Lower leg skin (tissue), 4 donors: ENCODE data around the gene STEAP1B. TPM values are rescaled to one million over a fixed set of nuclear protein-coding genes. Genes with fewer than 3 reads are reported as not detected.

Experiments
- DNase-seq, 2 donors: peaks; one replicate each; pipeline ENCODE4 v3.0.0-alpha.2; 2019; ENCODE audit warnings: low spot score in 2 of 2
- H3K4me3 ChIP-seq: fragments of 200-600 bp; sonication (generic); 2 replicates; pipeline ENCODE4 v1.5.1; 2017; ENCODE audit warnings: mild to moderate bottlenecking, low read depth; ENCODE audit not compliant: poor library complexity, severe bottlenecking
- POLR2A ChIP-seq, 2 donors: fragments of 450-650 bp; IDR thresholded peaks; one replicate each; pipeline ENCODE4 v1.6.1; 2016 to 2017; ENCODE audit warnings: antibody characterized with exemption in 2 of 2, mild to moderate bottlenecking in 1 of 2, moderate library complexity in 1 of 2
- WGBS, 2 donors: methylation state at CpG; one replicate each; pipeline ENCODE4 v1.1.5; 2018; 5-methylcytosine and 5-hydroxymethylcytosine counted together
- intact Hi-C: fragments of 100-400 bp; cut with DNase I; formaldehyde crosslinking; loops from one replicate; pipeline ENCODE4 v1.15.0; 2023; ENCODE audit warnings: low total_unique reads
- total RNA-seq, 4 donors: library from RNA; depleted of rRNA; stranded (reverse); fragments of >200 nt; gene quantifications; one replicate each; pipeline ENCODE4 v1.1.0, GENCODE V29; 2016
- TF ChIP-seq, protein P1 (sequence below), 3 donors: fragments of 450-650 bp; IDR thresholded peaks; one replicate each; pipeline ENCODE4 v1.5.1; 2016; ENCODE audit warnings: antibody characterized with exemption in 3 of 3, mild to moderate bottlenecking in 3 of 3, moderate library complexity in 2 of 3

The STEAP1B gene
- total RNA-seq, 4 donors from 2014 or later = 0.29 to 1.4 TPM; not detected in 2

DNA sequence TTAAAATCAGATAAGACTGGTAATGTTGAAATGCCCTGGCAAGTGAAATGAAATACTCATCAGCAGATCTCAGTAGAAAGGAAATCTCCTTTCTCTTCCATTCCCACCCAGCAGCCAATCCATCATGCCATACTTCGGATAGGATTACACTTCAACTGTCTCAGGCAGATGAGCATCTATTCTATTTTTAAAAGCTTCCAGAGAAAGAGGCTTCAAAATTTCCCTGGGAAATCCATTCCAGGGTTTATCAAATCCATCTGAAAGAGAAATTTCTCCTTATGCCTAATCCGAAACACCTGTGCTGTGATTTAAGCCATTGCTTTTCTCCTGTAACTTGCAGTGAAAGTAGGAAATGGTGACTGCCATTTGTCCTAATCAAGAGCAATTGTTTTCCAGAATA is 82.6 kb downstream of the STEAP1B start:
- 53 to 56% methylated on average over 2 of the region's 2 CpGs for WGBS, 2 donors
- H3K4me3 ChIP-seq = no peak overlapping the region
- DNase-seq = no peak
- intact Hi-C loops = no loop called here
- TF ChIP-seq, protein P1, sequence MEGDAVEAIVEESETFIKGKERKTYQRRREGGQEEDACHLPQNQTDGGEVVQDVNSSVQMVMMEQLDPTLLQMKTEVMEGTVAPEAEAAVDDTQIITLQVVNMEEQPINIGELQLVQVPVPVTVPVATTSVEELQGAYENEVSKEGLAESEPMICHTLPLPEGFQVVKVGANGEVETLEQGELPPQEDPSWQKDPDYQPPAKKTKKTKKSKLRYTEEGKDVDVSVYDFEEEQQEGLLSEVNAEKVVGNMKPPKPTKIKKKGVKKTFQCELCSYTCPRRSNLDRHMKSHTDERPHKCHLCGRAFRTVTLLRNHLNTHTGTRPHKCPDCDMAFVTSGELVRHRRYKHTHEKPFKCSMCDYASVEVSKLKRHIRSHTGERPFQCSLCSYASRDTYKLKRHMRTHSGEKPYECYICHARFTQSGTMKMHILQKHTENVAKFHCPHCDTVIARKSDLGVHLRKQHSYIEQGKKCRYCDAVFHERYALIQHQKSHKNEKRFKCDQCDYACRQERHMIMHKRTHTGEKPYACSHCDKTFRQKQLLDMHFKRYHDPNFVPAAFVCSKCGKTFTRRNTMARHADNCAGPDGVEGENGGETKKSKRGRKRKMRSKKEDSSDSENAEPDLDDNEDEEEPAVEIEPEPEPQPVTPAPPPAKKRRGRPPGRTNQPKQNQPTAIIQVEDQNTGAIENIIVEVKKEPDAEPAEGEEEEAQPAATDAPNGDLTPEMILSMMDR (IDR thresholded peaks at IDR 0.05) = no peak
- TF ChIP-seq POLR2A (IDR thresholded peaks at IDR 0.05) = no peak

DNA sequence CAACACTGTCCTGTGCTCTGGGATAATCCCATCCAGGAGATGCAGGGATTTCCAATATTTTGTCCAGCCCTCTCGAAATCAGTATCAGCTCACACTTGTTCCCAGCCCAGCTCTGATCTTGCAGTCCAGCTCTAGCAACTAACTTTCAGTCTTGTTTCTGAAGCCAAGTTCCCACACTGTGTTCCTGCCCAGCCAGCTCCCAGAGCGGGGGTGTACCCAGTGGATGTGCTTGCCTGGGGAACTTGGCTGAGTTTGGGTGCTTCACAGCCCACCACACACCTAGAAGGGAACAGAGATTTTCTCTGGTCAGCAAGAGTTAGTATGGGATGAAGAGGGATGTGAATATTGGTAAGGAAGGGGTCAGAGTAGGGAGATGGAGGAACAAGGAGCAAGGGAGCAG is 85.6 kb downstream of the STEAP1B start:
- no peak overlapping the region for H3K4me3 ChIP-seq
- WGBS, 2 donors = 95 to 98% methylated on average over 2 of the region's 2 CpGs
- TF ChIP-seq, protein P1 (IDR thresholded peaks at IDR 0.05) = no peak
- no peak for TF ChIP-seq POLR2A (IDR thresholded peaks at IDR 0.05)
- DNase-seq = no peak
- intact Hi-C loops = no loop called here

DNA sequence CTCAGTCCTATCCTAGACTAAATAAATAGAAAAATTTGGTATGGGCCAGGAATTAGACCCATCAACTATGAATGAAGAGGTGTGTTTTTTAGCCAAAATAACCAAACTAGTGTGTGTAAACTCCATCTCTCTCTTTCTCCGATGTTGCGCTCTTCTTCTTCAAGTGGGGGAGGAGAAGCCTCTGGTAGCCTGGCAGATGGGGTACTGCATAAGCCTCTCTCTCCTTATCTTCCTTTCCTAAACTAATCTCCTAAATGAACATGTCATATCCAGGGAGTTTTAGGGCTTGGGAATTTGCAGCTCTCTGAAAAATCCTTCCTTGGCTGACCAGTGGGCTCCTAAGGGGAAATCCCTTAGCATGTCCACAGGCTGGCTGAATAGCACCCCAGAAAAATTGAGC is 86.8 kb downstream of the STEAP1B start:
- no peak for TF ChIP-seq POLR2A (IDR thresholded peaks at IDR 0.05)
- TF ChIP-seq, protein P1 (IDR thresholded peaks at IDR 0.05) = no peak
- H3K4me3 ChIP-seq = no peak overlapping the region
- WGBS, 2 donors = 93 to 96% methylated on average over 2 of the region's 2 CpGs
- no peak for DNase-seq
- intact Hi-C loops = no loop called here

DNA sequence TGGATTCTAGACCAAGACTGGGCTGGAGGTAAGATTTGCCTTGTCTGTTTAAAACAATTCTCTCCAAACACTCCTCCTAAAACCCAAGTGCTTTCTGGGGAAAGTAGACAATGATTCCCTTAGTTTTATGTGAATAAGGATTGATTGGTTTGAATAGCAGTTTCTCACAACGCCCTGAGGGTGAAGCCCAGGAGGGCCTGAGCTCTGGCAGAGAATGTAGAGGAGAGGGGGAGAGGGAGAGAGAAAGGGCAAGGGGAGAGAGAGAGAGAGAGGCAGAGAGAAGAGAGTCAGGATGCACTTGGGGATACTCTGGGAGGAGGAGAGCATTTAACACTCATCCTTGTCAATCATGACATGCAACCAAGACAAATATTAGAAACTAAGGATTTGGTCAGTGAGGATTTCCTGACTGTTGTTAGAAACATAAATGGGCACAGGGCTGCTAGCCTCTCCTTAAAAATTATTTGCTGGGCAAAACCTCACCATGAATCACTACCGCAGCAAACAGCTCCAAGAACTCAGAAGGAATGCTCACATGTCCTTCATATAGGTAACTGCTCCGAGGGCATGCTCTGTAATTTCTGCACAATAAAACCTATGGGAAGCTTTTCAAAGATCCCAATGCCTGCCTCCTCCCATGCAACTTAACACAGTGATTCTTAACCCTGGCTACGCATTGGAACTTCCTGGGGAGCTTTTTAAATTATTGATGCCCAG is 87.9 kb downstream of the STEAP1B start:
- no peak for TF ChIP-seq POLR2A (IDR thresholded peaks at IDR 0.05)
- TF ChIP-seq, protein P1 (IDR thresholded peaks at IDR 0.05) = no peak
- WGBS, 2 donors = 79 to 84% methylated on average over 4 of the region's 4 CpGs

DNA sequence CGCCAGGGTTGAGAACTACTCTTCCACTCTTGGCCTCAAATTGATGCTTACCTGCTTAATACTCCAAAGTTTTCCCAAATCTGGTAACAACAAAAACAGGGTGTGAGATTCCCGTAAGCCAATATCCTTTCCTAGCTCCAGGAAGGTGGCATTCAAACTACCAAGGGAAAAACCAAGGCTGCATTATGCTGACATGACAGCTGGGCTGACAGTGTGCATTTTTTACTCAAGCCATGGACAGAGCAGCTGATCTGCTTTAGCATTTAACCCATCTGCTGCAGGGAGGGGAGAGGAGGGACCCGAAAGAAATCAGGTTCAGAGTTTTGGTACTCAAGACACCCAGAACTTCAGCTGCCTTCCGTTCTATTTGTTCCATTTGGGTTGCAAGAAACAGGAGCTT is 93.3 kb downstream of the STEAP1B start:
- intact Hi-C loops = no loop called here
- WGBS, 2 donors = 95 to 97% methylated on average over 4 of the region's 4 CpGs
- TF ChIP-seq, protein P1 (IDR thresholded peaks at IDR 0.05) = no peak
- no peak for TF ChIP-seq POLR2A (IDR thresholded peaks at IDR 0.05)
- no peak for DNase-seq
- no peak overlapping the region for H3K4me3 ChIP-seq

More for the DNA sequence above, 87.9 kb downstream of the STEAP1B start:
- DNase-seq = no peak
- intact Hi-C loops = no loop called here
- H3K4me3 ChIP-seq = no peak overlapping the region
